SU-DHL-6 (cell line): ENCODE measurements around the gene RRAD.

Source experiments
- EZH2phosphoT487 ChIP-seq: fragments of 200-600 bp; sonication (generic), shearing (Covaris generic); conservative IDR thresholded peaks from 2 replicates; pipeline ENCODE4 v1.6.1; 2018; ENCODE audit warnings: mild to moderate bottlenecking, antibody characterized with exemption, low read length, moderate library complexity, mixed read lengths
- TF ChIP-seq, protein P1 (sequence below): fragments of 200-600 bp; sonication (generic); IDR thresholded peaks from one replicate; pipeline ENCODE4 v1.5.1; 2017; ENCODE audit warnings: antibody characterized with exemption, mild to moderate bottlenecking, low read length, moderate library complexity; ENCODE audit not compliant: insufficient read depth, poor library complexity, severe bottlenecking

DNA sequence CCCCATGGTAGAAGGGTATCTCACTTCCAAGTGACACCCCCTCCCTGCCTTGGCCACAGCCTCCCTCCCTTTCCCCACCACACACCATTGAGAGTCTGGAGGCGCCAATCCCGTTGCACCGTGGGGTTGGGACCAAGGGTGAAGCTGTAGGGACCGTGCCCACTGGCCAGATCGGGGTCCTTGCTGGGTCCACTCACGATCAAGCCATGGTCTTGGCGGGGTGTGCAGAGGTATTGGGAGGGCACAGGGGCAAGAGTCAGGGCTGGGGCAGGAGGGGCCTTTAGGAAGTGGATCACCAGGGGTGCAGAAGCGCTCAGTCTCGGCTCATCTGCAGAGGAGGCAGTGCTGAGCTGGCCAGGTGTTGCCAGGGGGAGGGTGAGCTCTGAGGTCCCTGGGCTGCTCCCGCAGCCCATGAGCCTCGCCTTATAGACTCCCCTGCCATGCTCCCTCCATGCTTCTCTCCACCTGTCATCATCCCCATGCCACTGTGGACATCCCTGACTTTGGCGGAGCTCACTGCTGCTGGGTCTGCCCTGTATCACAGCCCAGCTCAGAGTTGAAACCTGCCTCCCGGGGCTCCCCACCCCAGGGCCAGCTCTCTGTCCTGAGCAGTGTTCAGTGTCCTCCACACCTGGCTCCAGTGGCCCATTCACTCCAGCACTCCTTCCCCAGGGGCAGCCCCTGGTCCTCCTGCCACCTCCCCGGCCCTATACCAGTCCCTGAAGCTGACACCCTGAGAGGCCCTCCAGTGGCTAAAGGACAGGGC, 15.0 kb downstream of the RRAD start:
- TF ChIP-seq, protein P1, sequence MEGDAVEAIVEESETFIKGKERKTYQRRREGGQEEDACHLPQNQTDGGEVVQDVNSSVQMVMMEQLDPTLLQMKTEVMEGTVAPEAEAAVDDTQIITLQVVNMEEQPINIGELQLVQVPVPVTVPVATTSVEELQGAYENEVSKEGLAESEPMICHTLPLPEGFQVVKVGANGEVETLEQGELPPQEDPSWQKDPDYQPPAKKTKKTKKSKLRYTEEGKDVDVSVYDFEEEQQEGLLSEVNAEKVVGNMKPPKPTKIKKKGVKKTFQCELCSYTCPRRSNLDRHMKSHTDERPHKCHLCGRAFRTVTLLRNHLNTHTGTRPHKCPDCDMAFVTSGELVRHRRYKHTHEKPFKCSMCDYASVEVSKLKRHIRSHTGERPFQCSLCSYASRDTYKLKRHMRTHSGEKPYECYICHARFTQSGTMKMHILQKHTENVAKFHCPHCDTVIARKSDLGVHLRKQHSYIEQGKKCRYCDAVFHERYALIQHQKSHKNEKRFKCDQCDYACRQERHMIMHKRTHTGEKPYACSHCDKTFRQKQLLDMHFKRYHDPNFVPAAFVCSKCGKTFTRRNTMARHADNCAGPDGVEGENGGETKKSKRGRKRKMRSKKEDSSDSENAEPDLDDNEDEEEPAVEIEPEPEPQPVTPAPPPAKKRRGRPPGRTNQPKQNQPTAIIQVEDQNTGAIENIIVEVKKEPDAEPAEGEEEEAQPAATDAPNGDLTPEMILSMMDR = no peak
- no peak for TF ChIP-seq EZH2phosphoT487
